Trophoblast cell (in vitro differentiated cells and primary cell): Measurements from ENCODE around the gene YPEL5.

Experiments used
- DNase-seq, 2 donors: peaks; one replicate each; pipeline ENCODE4 v3.0.0-alpha.2; 2016
- H2AFZ ChIP-seq: 2 replicates; pipeline ENCODE4 v1.6.1; 2013; ENCODE audit warnings: low read length, moderate library complexity, mild to moderate bottlenecking; ENCODE audit not compliant: insufficient read depth, poor library complexity
- H2AK5ac ChIP-seq: 2 replicates; pipeline ENCODE4 v1.6.1; 2013; ENCODE audit warnings: mild to moderate bottlenecking, low read length
- H2BK120ac ChIP-seq: 2 replicates; pipeline ENCODE4 v1.6.1; 2013; ENCODE audit warnings: low read length, mild to moderate bottlenecking, moderate library complexity; ENCODE audit not compliant: insufficient read depth, poor library complexity
- H2BK12ac ChIP-seq: 2 replicates; pipeline ENCODE4 v1.6.1; 2013; ENCODE audit warnings: mild to moderate bottlenecking, low read length, moderate library complexity
- H2BK5ac ChIP-seq: 2 replicates; pipeline ENCODE4 v1.6.1; 2013; ENCODE audit warnings: low read length, low read depth, moderate library complexity, mild to moderate bottlenecking; ENCODE audit not compliant: poor library complexity
- H3K14ac ChIP-seq: 2 replicates; pipeline ENCODE4 v1.6.1; 2013; ENCODE audit warnings: mild to moderate bottlenecking, low read length
- H3K18ac ChIP-seq: 2 replicates; pipeline ENCODE4 v1.6.1; 2013; ENCODE audit warnings: mild to moderate bottlenecking, low read length
- H3K23ac ChIP-seq: 2 replicates; pipeline ENCODE4 v1.6.1; 2013; ENCODE audit warnings: low read length
- H3K27ac ChIP-seq: 2 replicates; pipeline ENCODE4 v1.5.1; 2013; ENCODE audit warnings: low read depth, mild to moderate bottlenecking, inconsistent platforms, low read length, moderate library complexity
- H3K27me3 ChIP-seq: 2 replicates; pipeline ENCODE4 v1.6.1; 2013; ENCODE audit warnings: inconsistent platforms, mild to moderate bottlenecking, low read length, moderate library complexity; ENCODE audit not compliant: insufficient read depth
- H3K36me3 ChIP-seq, 2 experiments: 1 replicate in 1 of 2; 2 replicates in 1 of 2; pipeline ENCODE4 v1.6.1; 2013; ENCODE audit warnings: low read length in 2 of 2, mild to moderate bottlenecking in 2 of 2, moderate library complexity in 1 of 2; ENCODE audit not compliant: insufficient read depth in 2 of 2, control insufficient read depth in 1 of 2
- H3K4ac ChIP-seq: 2 replicates; pipeline ENCODE4 v1.6.1; 2013; ENCODE audit warnings: low read depth, mild to moderate bottlenecking, low read length, moderate library complexity
- H3K4me1 ChIP-seq, 2 experiments: 1 replicate in 1 of 2; 2 replicates in 1 of 2; pipeline ENCODE4 v1.6.1; 2013; ENCODE audit warnings: low read length in 2 of 2, mild to moderate bottlenecking in 2 of 2, moderate library complexity in 1 of 2; ENCODE audit not compliant: insufficient read depth in 2 of 2, control insufficient read depth in 1 of 2
- H3K4me2 ChIP-seq: 2 replicates; pipeline ENCODE4 v1.6.1; 2013; ENCODE audit warnings: inconsistent platforms, mild to moderate bottlenecking, low read length, moderate library complexity
- H3K4me3 ChIP-seq: 2 replicates; pipeline ENCODE4 v1.5.1; 2013; ENCODE audit warnings: mild to moderate bottlenecking, low read depth, low read length, inconsistent platforms
- H3K79me1 ChIP-seq: one replicate; pipeline ENCODE4 v1.6.1; 2013; ENCODE audit warnings: low read length
- H3K79me2 ChIP-seq: 2 replicates; pipeline ENCODE4 v1.6.1; 2013; ENCODE audit warnings: low read length, mild to moderate bottlenecking; ENCODE audit not compliant: control insufficient read depth, insufficient read depth, poor library complexity
- H3K9ac ChIP-seq: 2 replicates; pipeline ENCODE4 v1.6.1; 2013; ENCODE audit warnings: mild to moderate bottlenecking, low read length
- H3K9me3 ChIP-seq: 2 replicates; pipeline ENCODE4 v1.6.1; 2013; ENCODE audit warnings: low read depth, mild to moderate bottlenecking, control low read depth, inconsistent platforms, low read length; ENCODE audit not compliant: insufficient read depth
- H4K12ac ChIP-seq: 2 replicates; pipeline ENCODE4 v1.6.1; 2013; ENCODE audit warnings: low read depth, mild to moderate bottlenecking, low read length, moderate library complexity
- H4K8ac ChIP-seq: 2 replicates; pipeline ENCODE4 v1.6.1; 2013; ENCODE audit warnings: low read depth, mild to moderate bottlenecking, low read length, moderate library complexity
- H4K91ac ChIP-seq: one replicate; pipeline ENCODE4 v1.6.1; 2013; ENCODE audit warnings: low read depth, mild to moderate bottlenecking, low read length, moderate library complexity
- WGBS: extraction: QIAGEN DNeasy Blood & Tissue Kit; methylation state at CpG from one replicate; pipeline ENCODE4 v1.1.7; 2013; ENCODE audit warnings: missing lambda C conversion rate; ENCODE audit not compliant: insufficient read length, insufficient coverage; ENCODE audit errors: extremely low coverage; 5-methylcytosine and 5-hydroxymethylcytosine counted together

Gene YPEL5

DNA sequence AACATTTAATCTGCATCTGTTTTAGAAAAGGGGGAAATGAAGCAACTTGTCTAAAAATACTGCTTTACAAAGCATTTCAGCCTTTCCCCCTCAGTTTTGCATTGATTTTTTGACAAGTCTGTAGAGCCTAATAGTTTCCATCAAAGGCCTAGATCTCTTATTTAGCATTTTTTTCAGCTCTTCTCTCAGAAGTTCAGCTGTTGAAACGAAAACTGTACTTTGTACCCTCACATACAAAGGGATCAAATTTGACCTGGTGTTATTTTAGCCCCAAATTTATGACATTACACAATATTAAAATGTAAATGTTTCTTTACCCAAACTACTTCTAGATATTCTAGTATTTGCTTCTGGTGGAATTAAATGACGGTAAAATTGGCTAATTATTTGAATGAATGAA lies 13.0 kb downstream of the YPEL5 start:
- Histone ChIP-seq H3K4me1 (peaks cover 0 to 3% of the 10 kb centered on the region in 2 experiments), H2BK12ac (no peak overlapping the region)

DNA sequence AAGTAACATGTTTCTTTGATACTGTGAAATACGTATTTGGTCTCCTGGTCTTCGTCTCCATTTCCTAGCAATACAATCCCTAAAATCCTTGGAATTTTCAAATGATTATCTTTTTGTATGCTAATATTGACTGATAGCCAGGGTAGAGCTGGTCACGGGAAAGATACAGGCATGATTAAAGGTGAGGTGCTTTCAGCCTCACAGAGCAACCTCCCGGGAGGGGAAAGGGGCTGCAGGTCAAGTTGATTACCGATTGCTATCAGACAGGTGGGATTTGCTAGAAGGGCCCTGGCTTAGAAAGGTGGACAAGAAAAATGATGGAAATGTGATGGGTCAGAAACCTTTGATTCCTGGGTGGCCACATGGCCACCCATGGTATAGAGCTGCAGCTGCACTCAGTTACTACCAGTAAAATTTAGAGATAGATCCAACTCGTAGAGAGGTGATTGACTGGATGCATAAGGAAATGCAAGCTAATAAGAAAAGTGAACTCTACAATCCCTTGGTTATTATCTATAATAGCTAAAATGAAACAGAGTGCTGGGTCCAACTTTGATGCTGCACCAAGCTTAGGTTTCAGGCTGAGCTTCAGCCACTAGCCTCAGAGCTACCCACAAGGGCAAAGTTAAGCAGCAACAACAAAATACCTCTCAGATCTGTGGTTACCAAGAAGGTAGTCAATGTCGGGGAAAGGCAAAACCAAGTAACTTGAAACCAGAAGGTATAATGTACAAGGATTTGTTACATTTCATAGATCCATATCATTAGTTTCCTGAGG lies 15.3 kb downstream of the YPEL5 start:
- Histone ChIP-seq H2BK120ac (no peak overlapping the region), H3K23ac (no peak overlapping the region), H4K8ac (no peak overlapping the region), H3K14ac (no peak overlapping the region), H2BK12ac (no peak overlapping the region), H4K12ac (no peak overlapping the region), H3K18ac (no peak overlapping the region), H3K79me2 (no peaks in the 10 kb centered on the region), H3K36me3 (peaks cover 10 to 22% of the 10 kb centered on the region in 2 experiments), H3K9ac (no peak overlapping the region), H3K4me3 (no peak overlapping the region), H3K4me1 (peaks cover 0 to 3% of the 10 kb centered on the region in 2 experiments), H3K4ac (no peak overlapping the region), H2BK5ac (no peak overlapping the region), H3K27me3 (no peaks in the 10 kb centered on the region), H3K4me2 (no peak overlapping the region), H4K91ac (no peak overlapping the region), H2AK5ac (no peak overlapping the region), H3K27ac (no peak overlapping the region), H3K79me1 (peaks cover 2% of the 10 kb centered on the region), H3K9me3 (no peaks in the 10 kb centered on the region), H2AFZ (no peak overlapping the region)
- no CpG with 5 or more reads among the region's 7 CpGs for WGBS
- peak in 1 of 2 donors; percentile 43 for DNase-seq

More for the DNA sequence above, 13.0 kb downstream of the YPEL5 start:
- H3K9ac ChIP-seq, result no peak overlapping the region
- H3K4ac ChIP-seq, result no peak overlapping the region
- no peaks in the 10 kb centered on the region for H3K79me2 ChIP-seq
- peak in 1 of 2 donors; percentile 5 for DNase-seq
- H4K91ac ChIP-seq, result no peak overlapping the region
- no peak overlapping the region for H3K18ac ChIP-seq
- no peak overlapping the region for H2AK5ac ChIP-seq
- H4K12ac ChIP-seq, result no peak overlapping the region
- H4K8ac ChIP-seq, result no peak overlapping the region
- H3K14ac ChIP-seq, result no peak overlapping the region
- H3K27me3 ChIP-seq, result no peaks in the 10 kb centered on the region
- H3K9me3 ChIP-seq, result no peaks in the 10 kb centered on the region
- peaks cover 2% of the 10 kb centered on the region for H3K79me1 ChIP-seq
- no peak overlapping the region for H2BK5ac ChIP-seq
- no peak overlapping the region for H3K27ac ChIP-seq
- WGBS, result no CpG with 5 or more reads among the region's 2 CpGs
- peaks cover 12 to 27% of the 10 kb centered on the region in 2 experiments for H3K36me3 ChIP-seq
- no peak overlapping the region for H3K23ac ChIP-seq
- no peak overlapping the region for H3K4me3 ChIP-seq
- H2AFZ ChIP-seq, result no peak overlapping the region
- H2BK120ac ChIP-seq, result no peak overlapping the region
- no peak overlapping the region for H3K4me2 ChIP-seq

DNA sequence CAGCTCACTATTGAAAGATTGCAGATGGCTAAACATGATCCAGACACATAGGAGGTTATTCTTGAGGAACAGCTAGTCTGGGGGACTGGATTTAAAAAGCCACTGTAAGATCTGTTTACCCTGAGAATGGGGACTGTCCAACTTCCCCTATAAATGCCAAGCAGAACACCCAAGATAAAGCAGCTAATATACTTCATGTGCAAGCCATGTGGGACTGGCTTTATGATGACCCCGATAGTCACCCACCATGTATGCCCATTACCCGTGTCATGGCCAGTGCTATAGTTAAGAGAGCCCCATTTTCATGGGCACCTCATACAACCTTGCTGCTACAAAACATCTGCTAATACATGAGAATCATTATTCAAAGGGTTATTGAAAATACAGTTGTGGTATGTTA lies 16.0 kb downstream of the YPEL5 start:
- Histone ChIP-seq H3K27me3 (no peaks in the 10 kb centered on the region), H3K23ac (no peak overlapping the region), H3K4me3 (no peak overlapping the region), H2AFZ (no peak overlapping the region), H2BK5ac (no peak overlapping the region), H3K4me2 (no peak overlapping the region), H2AK5ac (no peak overlapping the region), H3K79me1 (peaks cover 2% of the 10 kb centered on the region), H3K18ac (no peak overlapping the region), H3K14ac (no peak overlapping the region), H3K9me3 (peaks cover 3% of the 10 kb centered on the region), H2BK12ac (no peak overlapping the region), H3K9ac (no peak overlapping the region), H4K91ac (no peak overlapping the region), H3K27ac (no peak overlapping the region), H3K36me3 (peaks cover 10 to 15% of the 10 kb centered on the region in 2 experiments), H3K79me2 (no peaks in the 10 kb centered on the region), H3K4ac (no peak overlapping the region), H4K8ac (no peak overlapping the region), H2BK120ac (no peak overlapping the region), H4K12ac (no peak overlapping the region), H3K4me1 (peaks cover 0 to 3% of the 10 kb centered on the region in 2 experiments)
- peak in 1 of 2 donors; percentile 10 for DNase-seq
- no CpG with 5 or more reads among the region's 2 CpGs for WGBS

DNA sequence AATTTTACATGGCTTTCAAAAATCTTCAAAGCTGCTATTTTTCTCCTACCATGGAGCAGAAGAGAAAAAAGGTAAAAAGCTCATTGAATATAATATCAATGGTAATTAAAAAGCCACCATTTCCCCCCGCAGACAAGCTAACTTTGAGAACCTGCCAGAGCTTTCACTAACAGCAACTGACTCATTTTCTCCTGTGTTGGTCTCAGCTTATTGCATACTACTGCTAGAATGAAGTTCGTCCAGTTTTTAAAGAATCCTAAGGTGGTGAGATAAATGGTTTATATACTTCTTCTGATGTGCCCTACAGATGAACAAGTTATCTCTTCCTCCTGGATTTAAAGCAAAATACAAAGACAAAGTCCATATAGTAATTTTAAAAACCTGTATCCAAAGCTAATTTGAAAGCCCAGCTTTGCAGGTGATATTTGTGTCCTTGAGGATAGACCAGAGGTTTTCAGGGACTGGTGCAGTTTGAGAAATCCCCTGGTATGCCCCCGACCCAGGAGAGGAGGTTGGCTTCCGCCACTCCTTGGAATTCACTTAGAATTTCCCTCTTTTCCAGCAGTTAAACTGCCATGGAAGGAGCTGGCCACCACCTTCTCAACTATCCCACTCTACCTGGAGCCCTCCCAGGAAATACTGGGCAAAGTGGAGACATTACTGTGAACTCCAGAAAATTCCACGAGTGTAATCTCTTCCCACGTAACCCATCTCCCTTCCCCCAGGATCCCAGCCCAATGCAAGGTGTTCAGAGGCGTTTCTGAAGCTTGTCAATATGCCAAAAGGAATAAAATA lies 17.5 kb downstream of the YPEL5 start:
- Histone ChIP-seq H2BK5ac (no peak overlapping the region), H3K4me2 (peak overlapping the region; percentile 11)

More for the DNA sequence above, 17.5 kb downstream of the YPEL5 start:
- Histone ChIP-seq H3K4me1 (peaks cover 0 to 3% of the 10 kb centered on the region in 2 experiments), H3K79me2 (no peaks in the 10 kb centered on the region), H3K4me3 (no peak overlapping the region), H2BK12ac (no peak overlapping the region), H3K36me3 (peaks cover 4 to 6% of the 10 kb centered on the region in 2 experiments), H3K18ac (no peak overlapping the region), H3K4ac (no peak overlapping the region), H3K9ac (no peak overlapping the region), H2AK5ac (no peak overlapping the region), H3K79me1 (peaks cover 2% of the 10 kb centered on the region), H2BK120ac (peak overlapping the region; percentile 14), H3K14ac (no peak overlapping the region), H3K23ac (no peak overlapping the region), H4K91ac (no peak overlapping the region), H3K27ac (peak overlapping the region; percentile 24), H4K12ac (no peak overlapping the region), H3K9me3 (peaks cover 3% of the 10 kb centered on the region), H4K8ac (no peak overlapping the region), H2AFZ (no peak overlapping the region), H3K27me3 (no peaks in the 10 kb centered on the region)
- WGBS, result no CpG with 5 or more reads among the region's 7 CpGs
- peak in 1 of 2 donors; percentile 88 for DNase-seq
